TTC549 (cell line): ENCODE measurements around the gene SMIM22.

ENCODE experiments used
- FAIRE-seq: peaks from 2 replicates; lab custom pipeline; 2012; peaks lifted over from hg19 to GRCh38; lab: Jason Lieb, UNC

The SMIM22 gene

DNA sequence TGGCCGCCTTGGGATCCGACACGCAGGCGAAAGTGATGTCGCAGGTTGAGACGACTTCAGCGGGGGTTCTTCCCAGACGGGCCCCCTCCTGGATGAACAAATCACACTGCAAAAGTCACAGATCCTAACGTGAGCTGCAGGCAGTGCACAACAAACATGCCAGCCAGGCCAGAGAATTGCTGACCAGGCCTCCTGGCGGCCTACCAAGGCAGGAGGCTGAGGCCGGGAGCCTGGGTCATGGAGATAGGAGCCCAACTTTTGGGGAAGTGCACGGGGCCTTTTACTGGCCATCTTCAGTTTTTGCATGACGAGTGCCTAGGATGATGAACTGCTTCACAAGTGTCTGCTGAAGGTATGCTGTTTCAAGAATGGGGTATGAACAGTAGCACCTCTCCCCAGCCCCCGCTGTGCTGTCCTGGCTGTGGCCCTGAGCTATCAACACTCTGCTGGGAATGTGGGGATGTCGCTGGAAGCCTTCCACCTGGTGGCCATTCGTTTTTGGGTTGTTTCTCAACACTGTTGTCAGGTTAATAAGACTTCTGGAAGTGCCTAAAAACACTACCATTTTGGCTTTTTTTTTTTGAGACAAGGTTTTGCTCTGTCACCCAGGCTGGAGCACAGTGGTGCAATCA is 19.5 kb downstream of the SMIM22 start:
- FAIRE-seq = no peak

DNA sequence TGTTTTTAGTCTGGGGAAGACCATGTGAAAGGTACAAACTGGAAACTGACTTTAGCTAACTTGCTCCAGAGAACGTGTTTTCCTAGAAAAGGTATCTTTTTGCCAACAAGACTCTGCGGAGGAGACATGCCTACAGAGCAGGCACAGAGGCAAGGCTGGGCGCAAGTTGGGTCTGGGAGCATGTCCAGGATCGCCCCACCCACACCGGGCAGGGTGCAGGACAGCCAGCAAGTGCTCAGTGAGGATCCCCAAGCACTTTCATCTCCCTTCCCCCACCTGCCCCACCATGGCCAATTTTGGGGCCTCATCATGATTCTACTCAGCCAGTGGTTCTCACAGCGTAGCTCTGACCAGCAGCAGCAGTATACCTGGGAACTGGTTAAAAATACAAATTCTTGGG is 25.5 kb downstream of the SMIM22 start:
- no peak for FAIRE-seq

DNA sequence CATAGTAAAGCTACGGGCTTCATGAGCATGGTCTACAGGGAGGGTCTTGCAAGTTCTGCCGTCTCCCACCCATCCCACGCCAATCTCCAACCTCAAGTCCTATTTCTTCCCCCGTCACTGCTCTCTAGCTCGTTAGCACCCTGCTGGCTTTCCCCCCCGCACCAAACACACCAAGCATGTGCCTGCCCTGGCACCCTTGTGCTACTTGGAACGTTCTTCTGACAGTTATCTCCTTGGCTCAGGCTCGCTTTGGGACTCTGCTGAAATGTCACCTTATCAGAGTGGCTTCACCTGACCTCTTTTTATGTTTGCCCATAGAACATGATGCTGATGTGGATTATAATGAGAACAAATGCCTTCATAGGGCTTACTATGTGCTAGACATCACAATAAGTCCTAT is 30.0 kb downstream of the SMIM22 start:
- no peak for FAIRE-seq

DNA sequence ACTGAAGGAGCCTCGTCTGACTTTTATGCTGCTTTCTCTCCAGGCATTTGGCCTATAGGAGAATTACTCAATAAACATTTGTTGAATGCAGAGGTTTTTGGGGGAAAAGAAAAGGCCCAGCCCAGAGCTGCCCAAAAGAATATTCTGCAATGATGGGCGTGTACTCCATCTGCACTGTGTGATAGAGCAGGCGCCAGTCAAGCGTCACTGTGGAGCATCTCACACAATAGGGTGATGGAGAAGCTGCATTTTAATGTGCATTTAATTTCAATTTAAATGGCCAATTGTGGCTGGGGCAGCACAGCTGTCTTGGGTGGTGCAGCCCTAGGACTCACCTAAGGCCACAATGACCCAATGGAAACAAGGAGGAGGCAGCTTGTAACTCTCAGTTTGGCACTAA is 31.4 kb downstream of the SMIM22 start:
- FAIRE-seq = no peak

DNA sequence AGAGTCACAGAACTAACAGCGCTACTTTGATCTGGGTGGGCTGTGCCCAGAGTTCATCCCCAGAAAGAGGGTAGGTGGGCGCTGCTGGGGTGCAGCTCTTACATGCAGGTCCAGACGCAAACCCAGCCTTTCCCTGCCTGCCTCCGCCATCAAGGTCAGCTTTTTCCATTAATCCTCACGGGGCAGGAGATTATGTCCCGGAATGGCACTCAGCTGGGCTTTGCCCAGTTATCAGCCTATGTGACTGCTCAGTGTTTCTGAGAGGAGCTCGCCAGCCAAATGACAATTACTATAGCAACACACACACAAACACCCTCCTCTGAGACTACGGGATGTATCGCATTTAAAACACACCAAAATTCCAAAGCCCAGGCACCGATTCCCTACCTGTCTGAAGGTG is 31.8 kb downstream of the SMIM22 start:
- FAIRE-seq = no peak

DNA sequence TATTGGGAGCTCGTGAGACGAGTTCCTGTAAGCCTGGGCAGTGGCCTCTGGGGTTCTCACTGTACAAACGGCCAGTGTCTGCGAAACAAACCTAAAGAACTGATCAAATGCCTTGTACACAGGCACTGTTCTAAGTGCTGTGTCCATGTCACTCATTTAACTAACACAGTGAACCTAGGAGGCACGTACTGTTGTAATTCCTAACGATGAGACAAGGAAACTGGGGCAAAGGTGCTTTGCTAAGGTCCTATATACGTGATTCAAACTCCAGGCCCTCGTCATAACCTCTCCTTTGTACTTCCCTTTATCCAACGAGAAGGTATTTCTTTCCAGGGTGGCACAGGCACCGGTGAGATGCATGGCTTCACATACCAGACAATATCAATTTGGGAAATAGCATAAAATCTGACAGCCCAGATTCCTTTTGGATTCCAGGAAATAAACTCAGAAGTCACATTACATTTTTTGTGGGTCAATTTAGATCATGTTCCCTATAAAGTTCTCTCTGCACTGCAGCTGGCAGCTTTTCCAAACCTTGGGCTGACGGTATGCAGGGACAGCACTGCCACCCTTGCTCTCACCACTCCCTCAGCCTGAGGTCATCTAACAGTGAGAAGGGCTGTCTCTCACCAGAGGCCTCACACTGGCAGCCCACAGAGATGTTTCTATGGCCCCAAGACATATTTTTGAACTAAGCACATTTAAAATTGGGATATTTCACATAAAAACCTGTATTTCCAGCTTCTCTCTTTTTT is 33.6 kb downstream of the SMIM22 start:
- FAIRE-seq = no peak

DNA sequence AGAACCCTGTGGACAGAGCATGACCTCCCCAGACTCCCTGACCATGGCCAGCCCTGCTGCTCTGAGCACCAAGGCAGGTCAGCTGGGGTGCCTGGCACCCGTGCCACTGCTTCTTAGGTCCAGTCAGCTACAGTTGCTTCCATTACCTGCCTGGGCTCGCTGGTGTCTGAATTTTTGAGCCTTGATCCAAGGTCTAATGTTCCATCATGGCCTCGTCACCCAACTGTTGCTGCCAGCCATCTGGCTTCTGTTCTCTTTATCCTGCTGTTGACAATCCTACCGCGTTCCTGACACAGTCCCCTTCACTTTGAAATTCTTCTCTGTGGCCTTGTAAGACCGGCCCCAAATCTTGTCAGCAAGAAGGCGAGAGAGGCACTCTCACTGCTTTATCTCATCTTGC is 35.2 kb downstream of the SMIM22 start:
- FAIRE-seq = no peak

DNA sequence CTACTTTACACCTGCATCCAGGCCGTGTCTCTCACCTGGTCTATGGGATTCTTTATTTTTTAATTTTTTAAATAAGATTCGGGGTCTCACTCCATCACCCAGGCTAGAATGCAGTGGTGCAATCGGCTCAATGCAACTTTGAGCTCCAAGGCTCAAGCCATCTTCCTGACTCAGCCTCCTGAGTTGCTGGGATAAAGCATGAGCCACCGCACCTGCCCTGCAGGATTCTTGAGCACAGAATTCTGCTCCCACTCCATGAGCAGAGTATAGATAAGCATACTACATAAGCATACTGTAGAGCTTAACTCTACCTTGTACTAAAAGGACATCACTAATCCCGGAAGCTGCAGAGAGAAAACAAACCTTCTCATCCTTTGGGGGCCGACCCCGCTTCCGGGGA is 36.4 kb downstream of the SMIM22 start:
- no peak for FAIRE-seq

DNA sequence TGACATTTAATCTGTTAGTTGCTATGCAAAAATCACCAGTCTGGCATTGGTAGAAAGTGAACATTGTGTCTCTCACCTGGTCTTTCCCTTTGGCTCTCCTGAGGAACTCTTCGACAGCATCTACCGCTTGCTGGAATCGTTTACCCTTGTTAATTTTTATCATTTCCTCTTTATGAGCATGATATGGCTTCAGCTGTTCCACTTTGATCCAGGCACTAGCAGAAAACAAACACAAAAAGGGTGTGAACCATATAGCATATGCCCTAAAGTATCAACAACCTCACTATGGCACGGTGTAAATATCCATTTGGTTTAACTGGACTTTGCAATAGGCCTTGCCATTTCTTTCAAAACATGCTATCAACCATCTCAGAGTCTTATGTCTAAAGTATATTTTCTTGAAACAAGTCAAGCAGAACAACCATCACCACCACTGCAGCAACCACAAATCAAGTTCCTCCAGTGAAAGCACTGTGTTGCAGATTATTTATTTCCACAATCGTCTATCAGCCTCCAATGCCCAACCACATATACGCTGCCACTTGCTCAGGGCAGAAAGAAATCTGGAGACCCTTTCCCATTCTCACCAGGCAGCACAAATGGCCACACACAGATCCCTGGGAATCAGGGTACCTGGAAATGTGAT is 37.7 kb downstream of the SMIM22 start:
- no peak for FAIRE-seq

DNA sequence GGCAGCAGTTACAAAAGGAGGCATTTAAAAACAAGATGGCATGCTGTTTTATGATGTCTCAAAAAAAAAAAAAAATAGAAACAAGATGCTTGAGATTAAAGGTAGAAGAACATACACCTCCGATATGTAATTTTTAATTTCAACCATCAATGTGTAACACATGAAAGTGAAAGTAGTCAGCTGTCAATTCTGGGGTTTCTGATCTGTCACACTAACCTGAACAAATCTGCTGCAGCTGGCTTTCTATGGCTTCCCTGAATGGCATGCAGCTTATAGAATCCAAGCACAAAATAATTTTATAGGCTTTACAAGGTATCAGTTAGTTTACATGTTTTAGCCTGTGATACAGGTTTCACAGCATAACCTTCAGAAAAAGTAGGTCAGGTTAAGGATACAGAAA is 38.4 kb downstream of the SMIM22 start:
- no peak for FAIRE-seq

DNA sequence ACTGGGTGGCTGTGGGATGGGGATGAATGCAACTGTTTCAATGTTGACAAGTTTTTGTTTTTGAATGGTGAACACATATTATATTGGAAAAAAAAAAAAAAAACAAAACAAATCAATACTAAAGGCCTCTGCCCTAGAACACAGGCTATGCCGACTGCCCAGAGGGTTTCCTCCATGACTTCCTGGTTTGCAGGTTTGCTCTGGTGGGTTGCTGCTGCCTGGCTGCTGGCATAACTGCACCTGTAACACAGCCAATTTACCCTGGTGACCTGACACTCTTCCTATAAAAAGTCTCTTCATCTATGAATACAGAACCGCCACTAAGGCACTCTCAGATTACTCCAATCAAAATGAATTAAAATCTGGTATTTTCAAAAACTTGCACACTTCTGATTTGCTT is 41.6 kb downstream of the SMIM22 start:
- no peak for FAIRE-seq

DNA sequence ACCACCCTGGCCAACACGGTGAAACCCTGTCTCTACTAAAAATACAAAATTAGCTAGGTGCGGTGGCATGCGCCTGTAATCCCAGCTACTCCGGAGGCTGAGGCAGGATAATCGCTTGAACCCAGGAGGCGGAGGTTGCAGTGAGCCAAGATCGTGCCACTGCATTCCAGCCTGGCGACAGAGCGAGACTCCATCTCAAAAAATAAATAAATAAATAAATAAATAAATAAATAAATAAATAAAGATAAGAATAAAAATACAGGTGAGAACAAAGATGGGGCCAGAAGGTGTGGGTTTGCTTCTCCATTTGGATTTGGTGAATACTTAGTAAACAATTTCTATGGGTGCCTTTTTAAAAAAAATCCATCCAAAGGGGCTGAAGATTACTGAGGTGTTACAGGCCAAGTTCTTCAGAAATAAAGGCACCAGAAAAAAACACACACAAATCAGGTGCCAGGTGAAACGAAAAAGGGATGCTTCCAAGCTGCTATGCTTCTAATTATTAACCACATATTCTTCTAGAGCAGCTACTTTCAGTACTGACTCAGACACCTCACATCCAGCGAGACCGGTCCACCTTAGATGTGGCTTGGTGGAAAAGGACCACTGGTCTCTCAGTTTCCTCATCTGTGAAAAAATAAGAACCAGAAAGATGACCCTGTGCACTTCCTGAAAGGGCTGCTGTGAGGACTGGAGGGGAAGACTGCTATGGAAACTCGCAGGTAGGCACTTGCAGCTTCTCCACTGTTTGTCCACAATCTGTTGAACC is 42.7 kb downstream of the SMIM22 start:
- FAIRE-seq = no peak

DNA sequence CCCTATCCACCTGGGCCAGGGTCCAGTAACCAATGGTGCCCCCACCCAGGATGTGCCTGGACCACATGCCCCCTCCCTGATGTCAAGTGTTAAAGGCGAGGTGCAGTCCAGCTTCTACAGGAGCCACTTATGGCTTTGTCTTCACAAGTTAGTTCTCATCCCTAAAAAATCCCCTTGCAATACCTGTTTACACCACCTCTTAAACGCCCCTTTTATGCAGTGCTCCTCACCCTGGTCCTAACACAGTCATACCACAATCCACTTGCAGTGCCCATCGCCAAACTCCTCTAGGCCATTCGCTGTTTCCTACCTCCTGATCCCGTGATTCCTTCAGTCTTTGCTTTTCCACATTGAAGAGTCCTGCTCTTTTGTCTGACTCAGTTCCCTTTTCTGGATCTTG is 44.8 kb downstream of the SMIM22 start:
- no peak for FAIRE-seq

DNA sequence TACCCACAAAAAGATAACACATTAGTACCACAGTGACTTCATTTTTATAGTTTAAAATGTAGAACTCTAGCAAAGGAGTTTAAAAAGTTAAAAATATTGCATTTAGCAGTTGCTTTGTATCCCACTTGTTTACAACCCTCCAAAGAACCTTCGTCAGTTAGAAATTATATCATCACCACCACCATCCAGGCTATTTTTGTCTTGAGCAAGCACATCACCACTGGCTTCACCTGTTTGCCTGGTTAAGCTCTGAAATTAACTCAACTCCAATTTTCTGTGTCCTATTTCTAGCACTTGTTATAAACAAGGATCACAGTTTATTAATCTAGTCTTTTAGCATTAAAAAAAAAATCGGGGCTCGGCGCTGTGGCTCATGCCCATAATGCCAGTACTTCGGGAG is 45.8 kb downstream of the SMIM22 start:
- FAIRE-seq = no peak
